Measurements from ENCODE around the gene GAB2. TPM values are rescaled to one million over a fixed set of nuclear protein-coding genes. Genes with fewer than 3 reads are reported as not detected.
"Not testable (repeated sequence)": the region's sequence is repeated elsewhere in the genome, so short reads cannot be mapped to it uniquely, and the experiment has no call there.

GAB2 gene
- total RNA-seq, 4 donors from 2014 or later, result 8.1 to 18.1 (median 13.4) TPM

DNA sequence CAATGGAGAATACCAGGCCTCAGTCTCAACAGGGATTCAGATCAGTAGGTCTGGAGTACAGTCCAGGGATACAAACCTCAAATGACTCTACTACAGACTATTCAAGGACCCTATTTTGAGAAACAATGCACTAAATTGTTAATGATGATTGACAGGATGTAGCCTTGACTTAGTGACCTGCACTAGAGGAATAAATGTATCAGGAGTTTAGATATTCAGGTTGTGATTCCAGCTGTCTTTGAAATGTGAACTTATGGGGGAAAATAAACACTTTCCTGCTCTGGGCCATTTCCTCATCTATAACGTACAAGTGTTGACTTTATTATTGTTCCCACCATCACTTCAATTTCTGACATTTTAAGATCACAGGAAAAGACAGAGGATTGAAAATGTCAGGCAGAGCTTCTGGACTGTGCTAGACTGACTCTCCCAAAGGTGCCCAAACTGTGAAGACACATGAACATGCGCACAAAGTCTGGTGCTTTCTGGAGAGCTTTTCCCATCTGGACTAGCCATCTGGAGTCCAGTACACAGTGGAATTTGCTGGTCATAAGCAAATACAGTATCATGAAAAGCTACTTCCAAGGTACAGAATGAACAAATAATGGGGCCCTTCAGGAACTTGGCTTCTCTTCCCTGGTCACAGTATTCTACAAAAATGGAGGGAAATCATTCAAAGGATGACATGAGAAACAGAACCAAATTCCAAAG lies 118.5 kb downstream of the GAB2 start:
- TF ChIP-seq POLR2A (IDR thresholded peaks at IDR 0.05), result no peak
- TF ChIP-seq, protein P1, sequence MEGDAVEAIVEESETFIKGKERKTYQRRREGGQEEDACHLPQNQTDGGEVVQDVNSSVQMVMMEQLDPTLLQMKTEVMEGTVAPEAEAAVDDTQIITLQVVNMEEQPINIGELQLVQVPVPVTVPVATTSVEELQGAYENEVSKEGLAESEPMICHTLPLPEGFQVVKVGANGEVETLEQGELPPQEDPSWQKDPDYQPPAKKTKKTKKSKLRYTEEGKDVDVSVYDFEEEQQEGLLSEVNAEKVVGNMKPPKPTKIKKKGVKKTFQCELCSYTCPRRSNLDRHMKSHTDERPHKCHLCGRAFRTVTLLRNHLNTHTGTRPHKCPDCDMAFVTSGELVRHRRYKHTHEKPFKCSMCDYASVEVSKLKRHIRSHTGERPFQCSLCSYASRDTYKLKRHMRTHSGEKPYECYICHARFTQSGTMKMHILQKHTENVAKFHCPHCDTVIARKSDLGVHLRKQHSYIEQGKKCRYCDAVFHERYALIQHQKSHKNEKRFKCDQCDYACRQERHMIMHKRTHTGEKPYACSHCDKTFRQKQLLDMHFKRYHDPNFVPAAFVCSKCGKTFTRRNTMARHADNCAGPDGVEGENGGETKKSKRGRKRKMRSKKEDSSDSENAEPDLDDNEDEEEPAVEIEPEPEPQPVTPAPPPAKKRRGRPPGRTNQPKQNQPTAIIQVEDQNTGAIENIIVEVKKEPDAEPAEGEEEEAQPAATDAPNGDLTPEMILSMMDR (IDR thresholded peaks at IDR 0.05), result no peak
- peaks cover 0 to 8% of the 10 kb centered on the region in 2 donors for H3K4me1 ChIP-seq
- H3K9me3 ChIP-seq, result no peaks in the 10 kb centered on the region
- H3K27me3 ChIP-seq, result no peaks in the 10 kb centered on the region
- H3K4me3 ChIP-seq (replicated peaks in 1 of 3), result no peak overlapping the region
- intact Hi-C loops (cut with DNase I), result no loop called here
- WGBS, 2 donors, result 82 to 89% methylated on average over 2 of the region's 2 CpGs
- no peak overlapping the region for H3K27ac ChIP-seq
- no peak for DNase-seq
- H3K36me3 ChIP-seq, result no peaks in the 10 kb centered on the region

DNA sequence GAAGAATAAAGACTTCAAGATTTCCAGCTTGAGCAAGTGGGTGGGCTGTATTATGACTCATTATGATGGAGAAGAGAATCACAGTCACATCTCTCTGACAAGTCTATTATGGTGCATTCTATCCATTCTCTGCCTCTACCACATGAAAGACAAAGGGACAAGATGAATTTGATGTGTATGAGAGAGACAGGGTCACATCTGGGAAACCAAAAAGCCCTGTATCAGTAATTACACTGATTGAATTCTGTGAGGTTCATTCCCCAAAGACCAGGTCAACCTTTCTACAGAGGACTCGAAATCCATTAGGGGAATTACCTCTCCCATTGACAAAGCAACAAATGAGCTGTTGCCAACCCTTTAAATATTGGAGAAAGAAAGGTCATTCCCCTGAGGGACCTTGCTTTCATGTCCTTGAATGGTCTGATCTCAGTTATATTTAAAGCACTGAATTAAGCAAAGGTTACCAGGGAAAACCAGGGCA lies 119.3 kb downstream of the GAB2 start:
- H3K4me1 ChIP-seq, result peaks cover 0 to 8% of the 10 kb centered on the region in 2 donors
- H3K27ac ChIP-seq, result no peak overlapping the region
- TF ChIP-seq POLR2A (IDR thresholded peaks at IDR 0.05), result no peak
- TF ChIP-seq, protein P1 (IDR thresholded peaks at IDR 0.05), result no peak
- H3K4me3 ChIP-seq (replicated peaks in 1 of 3), result no peak overlapping the region
- no peaks in the 10 kb centered on the region for H3K27me3 ChIP-seq
- H3K36me3 ChIP-seq, result no peaks in the 10 kb centered on the region
- no peak for DNase-seq
- WGBS, 2 donors, result 81 to 93% methylated on average over 1 of the region's 1 CpG
- intact Hi-C loops (cut with DNase I), result no loop called here
- no peaks in the 10 kb centered on the region for H3K9me3 ChIP-seq

DNA sequence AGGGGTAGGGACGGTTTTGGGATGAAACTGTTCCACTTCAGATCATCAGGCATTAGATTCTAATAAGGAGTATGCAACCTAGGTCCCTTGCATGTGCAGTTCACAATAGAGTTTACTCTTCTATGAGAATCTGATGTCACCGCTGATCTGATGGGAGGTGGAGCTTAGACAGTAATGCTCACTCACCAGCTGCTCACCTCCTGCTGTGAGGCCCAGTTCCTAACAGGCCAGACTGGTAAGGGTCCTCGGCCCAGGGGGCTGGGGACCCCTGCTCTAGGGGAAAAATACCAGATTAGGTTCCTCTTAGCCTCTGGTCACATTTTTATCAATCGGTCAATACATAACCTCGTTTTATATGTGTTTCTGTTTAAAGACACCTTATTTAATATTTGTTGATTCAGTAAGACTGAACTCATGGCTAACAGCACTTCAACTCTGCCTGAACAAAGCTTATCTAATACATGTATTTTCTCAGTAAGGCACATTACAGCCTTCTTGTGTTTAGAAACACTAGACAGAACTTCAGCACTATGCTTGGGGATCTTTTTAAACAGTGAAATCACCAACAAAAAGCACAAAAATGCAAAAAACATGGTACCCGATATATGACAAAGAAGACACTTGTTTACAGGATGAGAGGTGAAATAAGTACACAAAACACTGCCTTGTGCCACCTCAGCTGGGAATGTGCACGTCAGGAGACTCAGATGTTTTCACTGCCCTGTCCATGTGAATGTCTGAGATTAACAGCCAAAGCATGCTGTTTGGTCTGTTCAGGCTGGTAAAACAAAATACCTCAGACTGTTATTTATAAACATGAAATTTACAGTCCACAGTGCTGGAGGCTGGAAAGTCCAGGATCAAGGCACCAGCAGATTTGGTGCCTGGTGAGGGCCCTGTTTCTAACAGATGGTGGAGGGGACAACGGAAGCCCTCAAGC lies 121.4 kb downstream of the GAB2 start:
- Histone ChIP-seq H3K9me3 (no peaks in the 10 kb centered on the region), H3K4me3 (replicated peaks in 1 of 3) (no peak overlapping the region), H3K27me3 (no peaks in the 10 kb centered on the region), H3K27ac (no peak overlapping the region), H3K4me1 (peaks cover 0 to 8% of the 10 kb centered on the region in 2 donors), H3K36me3 (no peaks in the 10 kb centered on the region)
- WGBS, 2 donors, result 88 to 90% methylated on average over 8 of the region's 8 CpGs
- TF ChIP-seq POLR2A (IDR thresholded peaks at IDR 0.05), result no peak
- TF ChIP-seq, protein P1 (IDR thresholded peaks at IDR 0.05), result no peak
- DNase-seq, result no peak
- intact Hi-C loops (cut with DNase I), result no loop called here

DNA sequence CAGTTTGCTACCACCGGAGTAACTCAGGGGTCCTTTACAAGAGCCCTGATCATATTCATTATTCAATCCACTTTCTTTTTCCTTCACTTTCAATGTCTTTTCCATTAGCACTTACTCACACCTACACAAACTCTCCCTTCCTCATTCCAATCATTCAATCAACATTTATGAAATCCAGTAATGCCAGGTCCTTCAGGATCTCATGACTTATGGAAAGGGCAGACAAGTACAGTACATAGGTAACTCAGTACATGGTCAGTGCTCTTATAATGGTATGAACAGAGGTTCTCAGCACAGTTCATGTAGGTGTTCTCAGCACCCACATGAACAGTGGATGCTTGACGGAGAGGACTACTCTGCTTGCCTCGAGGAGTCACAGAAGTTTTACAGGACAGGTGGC lies 122.3 kb downstream of the GAB2 start:
- no peak for DNase-seq
- H3K27ac ChIP-seq, result no peak overlapping the region

DNA sequence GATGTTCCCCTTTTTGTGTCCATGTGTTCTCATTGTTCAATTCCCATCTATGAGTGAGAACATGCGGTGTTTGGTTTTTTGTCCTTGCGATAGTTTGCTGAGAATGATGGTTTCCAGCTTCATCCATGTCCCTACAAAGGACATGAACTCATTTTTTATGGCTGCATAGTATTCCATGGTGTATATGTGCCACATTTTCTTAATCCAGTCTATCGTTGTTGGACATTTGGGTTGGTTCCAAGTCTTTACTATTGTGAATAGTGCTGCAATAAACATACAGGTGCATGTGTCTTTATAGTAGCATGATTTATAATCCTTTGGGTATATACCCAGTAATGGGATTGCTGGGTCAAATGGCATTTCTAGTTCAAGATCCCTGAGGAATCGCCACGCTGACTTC lies 123.5 kb downstream of the GAB2 start:
- H3K27ac ChIP-seq; H3K36me3 ChIP-seq; intact Hi-C loops (cut with DNase I); H3K27me3 ChIP-seq; H3K4me3 ChIP-seq (replicated peaks in 1 of 3); H3K9me3 ChIP-seq; H3K4me1 ChIP-seq; DNase-seq: not testable (repeated sequence)
- WGBS, 2 donors, result 93 to 98% methylated on average over 5 of the region's 5 CpGs

More for the DNA sequence above, 122.3 kb downstream of the GAB2 start:
- peaks cover 0 to 8% of the 10 kb centered on the region in 2 donors for H3K4me1 ChIP-seq
- H3K9me3 ChIP-seq, result no peaks in the 10 kb centered on the region
- intact Hi-C loops (cut with DNase I), result no loop called here
- TF ChIP-seq, protein P1 (IDR thresholded peaks at IDR 0.05), result no peak
- no peak for TF ChIP-seq POLR2A (IDR thresholded peaks at IDR 0.05)
- H3K4me3 ChIP-seq (replicated peaks in 1 of 3), result no peak overlapping the region
- H3K27me3 ChIP-seq, result no peaks in the 10 kb centered on the region
- 93 to 94% methylated on average over 3 of the region's 3 CpGs for WGBS, 2 donors
- H3K36me3 ChIP-seq, result no peaks in the 10 kb centered on the region

All from thyroid gland (tissue), 4 donors.